Measurements from ENCODE around the gene HEATR5B. TPM values are rescaled to one million over a fixed set of nuclear protein-coding genes. Genes with fewer than 3 reads are reported as not detected.
"Not testable (repeated sequence)": the region's sequence is repeated elsewhere in the genome, so short reads cannot be mapped to it uniquely, and the experiment has no call there.

Gene HEATR5B
- total and polyA plus RNA-seq, 11 donors = 6.7 to 22.8 (median 17.9) TPM

- Histone ChIP-seq H3K4me3 (no peak overlapping the region), H3K27ac (peak overlapping the region in 4 of 12 donors; percentile 5 to 31 (median 16)), H3K4me1 (peaks cover 0 to 42% (median 28%) of the 10 kb centered on the region in 12 donors), H3K9me3 (no peaks in the 10 kb centered on the region), H3K36me3 (no peaks in the 10 kb centered on the region), H3K27me3 (no peaks in the 10 kb centered on the region)
- no peak for TF ChIP-seq POLR2A (IDR thresholded peaks at IDR 0.05)
- TF ChIP-seq CTCF (IDR thresholded peaks at IDR 0.05) = no peak
- intact Hi-C loops (cut with DNase I) = no loop called here
- DNase-seq = no peak
- peak in 2 of 4 donors; percentile 19 to 33 for ATAC-seq
- WGBS, 4 donors = 42 to 71% (median 69%) methylated on average over 2 of the region's 2 CpGs
Measured at GRCh38 chr2:36951027-36951518, 133.1 kb downstream of the HEATR5B start.

- intact Hi-C loops (cut with DNase I) = no loop called here
- ATAC-seq = no peak
- no peak overlapping the region for H3K27ac ChIP-seq
- H3K4me3 ChIP-seq = no peak overlapping the region
- H3K4me1 ChIP-seq = peaks cover 0 to 33% (median 20%) of the 10 kb centered on the region in 12 donors
- WGBS, 4 donors = 69 to 79% (median 75%) methylated on average over 1 of the region's 1 CpG
- no peaks in the 10 kb centered on the region for H3K9me3 ChIP-seq
- no peak for TF ChIP-seq POLR2A (IDR thresholded peaks at IDR 0.05)
- no peak for TF ChIP-seq CTCF (IDR thresholded peaks at IDR 0.05)
- DNase-seq = no peak
- no peaks in the 10 kb centered on the region for H3K36me3 ChIP-seq
- H3K27me3 ChIP-seq = no peaks in the 10 kb centered on the region
Measured at GRCh38 chr2:36949845-36950244, 134.3 kb downstream of the HEATR5B start.

GRCh38 chr2:36945240-36945639 is 138.9 kb downstream of the HEATR5B start:
- H3K27me3 ChIP-seq; DNase-seq; H3K36me3 ChIP-seq; intact Hi-C loops (cut with DNase I); ATAC-seq; H3K9me3 ChIP-seq; H3K27ac ChIP-seq; H3K4me3 ChIP-seq: not testable (repeated sequence)
- peaks cover 0 to 12% (median 1%) of the 10 kb centered on the region in 12 donors for H3K4me1 ChIP-seq
- 89 to 93% (median 90%) methylated on average over 10 of the region's 10 CpGs for WGBS, 4 donors

GRCh38 chr2:36941867-36942266 is 142.3 kb downstream of the HEATR5B start:
- WGBS, 4 donors = 39 to 58% (median 47%) methylated on average over 4 of the region's 4 CpGs
- H3K27me3 ChIP-seq = no peaks in the 10 kb centered on the region
- H3K4me3 ChIP-seq = no peak overlapping the region
- peaks cover 0 to 12% (median 0%) of the 10 kb centered on the region in 12 donors for H3K4me1 ChIP-seq
- H3K9me3 ChIP-seq = no peaks in the 10 kb centered on the region
- peak overlapping the region in 5 of 12 donors; percentile 10 to 43 (median 31) for H3K27ac ChIP-seq
- H3K36me3 ChIP-seq = no peaks in the 10 kb centered on the region
- TF ChIP-seq CTCF (IDR thresholded peaks at IDR 0.05) (no peak), POLR2A (IDR thresholded peaks at IDR 0.05) (no peak)
- intact Hi-C loops (cut with DNase I) = no loop called here
- ATAC-seq (peak in 2 of 4 donors; percentile 43 to 44), DNase-seq (no peak)

DNA sequence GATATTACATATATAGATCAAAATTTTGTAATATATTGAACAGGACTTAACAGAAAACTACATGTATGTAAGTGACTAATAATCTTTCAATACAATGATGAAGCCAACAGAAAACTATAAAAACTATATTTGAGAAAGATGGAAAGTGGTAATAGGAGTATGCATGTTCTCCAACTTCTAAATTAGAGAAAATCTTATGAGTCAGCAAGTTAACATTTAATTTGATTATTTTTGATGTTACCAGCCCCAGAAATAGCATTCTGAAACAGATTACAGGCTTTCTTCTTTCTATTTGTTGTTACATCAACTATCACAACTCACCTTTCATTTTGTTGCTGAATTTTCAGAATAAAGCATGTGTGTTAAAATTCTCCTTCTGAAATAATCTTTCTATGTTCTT is 147.6 kb downstream of the HEATR5B start:
- ATAC-seq; H3K4me1 ChIP-seq; H3K36me3 ChIP-seq; H3K9me3 ChIP-seq; intact Hi-C loops (cut with DNase I); H3K4me3 ChIP-seq; DNase-seq; H3K27me3 ChIP-seq; H3K27ac ChIP-seq: not testable (repeated sequence)

- H3K4me3 ChIP-seq; DNase-seq; H3K36me3 ChIP-seq; H3K9me3 ChIP-seq; intact Hi-C loops (cut with DNase I); H3K27me3 ChIP-seq; ATAC-seq: not testable (repeated sequence)
- Histone ChIP-seq H3K27ac (peak overlapping the region in 4 of 12 donors; percentile 60 to 73 (median 72)), H3K4me1 (peaks cover 0 to 24% (median 11%) of the 10 kb centered on the region in 12 donors)
- WGBS, 4 donors = 96 to 99% (median 97%) methylated on average over 6 of the region's 6 CpGs
Measured at GRCh38 chr2:36931688-36932087, 152.5 kb downstream of the HEATR5B start.
